Common myeloid progenitor, CD34-positive (primary cell): ENCODE results near the gene ZFHX3.

Experiments used
- CTCF ChIA-PET: fragments of 350-600 bp; sonication (Branson Sonifier 250); formaldehyde crosslinking; loops from one replicate; lab custom pipeline; 2021; ENCODE audit warnings: antibody characterized with exemption; lab: Charles Lee
- POLR2A ChIA-PET: fragments of 350-600 bp; sonication (Branson Sonifier 250); formaldehyde crosslinking; loops from one replicate; lab custom pipeline; 2021; ENCODE audit warnings: antibody characterized with exemption; lab: Charles Lee
- DNase-seq, 3 donors: peaks; one replicate each; pipeline versions ENCODE4 v3.0.0 to v3.0.0-alpha.2; 2013
- H3K27ac ChIP-seq, 2 experiments: 1 replicate in 1 of 2; 2 replicates in 1 of 2; pipeline ENCODE4 v1.7.0; 2013; ENCODE audit warnings: inconsistent platforms in 2 of 2, low read length in 2 of 2, mild to moderate bottlenecking in 2 of 2, low read depth in 1 of 2, moderate library complexity in 1 of 2; ENCODE audit not compliant: severe bottlenecking in 2 of 2, insufficient read depth in 1 of 2, poor library complexity in 1 of 2
- H3K27me3 ChIP-seq, 5 experiments: replicated peaks in 2 of 5; 1 replicate in 3 of 5; 2 replicates in 2 of 5; pipeline versions ENCODE4 v1.6.1 to v1.7.0; 2013; ENCODE audit warnings: low read length in 4 of 5, mild to moderate bottlenecking in 2 of 5, moderate library complexity in 2 of 5, inconsistent platforms in 1 of 5; ENCODE audit not compliant: insufficient read depth in 5 of 5, control insufficient read depth in 4 of 5
- H3K36me3 ChIP-seq, 4 experiments: 1 replicate in 2 of 4; 2 replicates in 2 of 4; pipeline versions ENCODE4 v1.6.1 to v1.7.0; 2013; ENCODE audit warnings: low read length in 3 of 4, control low read depth in 1 of 4, mild to moderate bottlenecking in 1 of 4; ENCODE audit not compliant: control insufficient read depth in 4 of 4, insufficient read depth in 4 of 4
- H3K4me1 ChIP-seq, 4 experiments: 1 replicate in 3 of 4; 2 replicates in 1 of 4; pipeline versions ENCODE4 v1.6.1 to v1.7.1; 2013; ENCODE audit warnings: low read length in 3 of 4, mild to moderate bottlenecking in 3 of 4, control low read depth in 1 of 4, inconsistent platforms in 1 of 4, moderate library complexity in 1 of 4; ENCODE audit not compliant: control insufficient read depth in 4 of 4, insufficient read depth in 4 of 4; ENCODE audit errors: control extremely low read depth in 1 of 4
- H3K4me3 ChIP-seq, 7 experiments: 1 replicate in 4 of 7; 2 replicates in 3 of 7; pipeline versions ENCODE4 v1.5.1 to v1.7.0; 2013; ENCODE audit warnings: mild to moderate bottlenecking in 7 of 7, low read length in 6 of 7, moderate library complexity in 6 of 7, inconsistent platforms in 2 of 7, low read depth in 2 of 7, control low read depth in 1 of 7; ENCODE audit not compliant: insufficient read depth in 4 of 7, control insufficient read depth in 1 of 7; ENCODE audit errors: extremely low read depth in 1 of 7
- H3K9me3 ChIP-seq, 5 experiments: 1 replicate in 4 of 5; 2 replicates in 1 of 5; pipeline versions ENCODE4 v1.6.1 to v1.7.1; 2013; ENCODE audit warnings: low read length in 4 of 5, mild to moderate bottlenecking in 2 of 5, inconsistent platforms in 1 of 5, low read depth in 1 of 5, moderate library complexity in 1 of 5; ENCODE audit not compliant: control insufficient read depth in 4 of 5, insufficient read depth in 2 of 5; ENCODE audit errors: control extremely low read depth in 1 of 5
- WGBS: methylation state at CpG from one replicate; pipeline ENCODE4 v1.1.5; 2013; ENCODE audit not compliant: insufficient coverage; 5-methylcytosine and 5-hydroxymethylcytosine counted together

The ZFHX3 gene

DNA sequence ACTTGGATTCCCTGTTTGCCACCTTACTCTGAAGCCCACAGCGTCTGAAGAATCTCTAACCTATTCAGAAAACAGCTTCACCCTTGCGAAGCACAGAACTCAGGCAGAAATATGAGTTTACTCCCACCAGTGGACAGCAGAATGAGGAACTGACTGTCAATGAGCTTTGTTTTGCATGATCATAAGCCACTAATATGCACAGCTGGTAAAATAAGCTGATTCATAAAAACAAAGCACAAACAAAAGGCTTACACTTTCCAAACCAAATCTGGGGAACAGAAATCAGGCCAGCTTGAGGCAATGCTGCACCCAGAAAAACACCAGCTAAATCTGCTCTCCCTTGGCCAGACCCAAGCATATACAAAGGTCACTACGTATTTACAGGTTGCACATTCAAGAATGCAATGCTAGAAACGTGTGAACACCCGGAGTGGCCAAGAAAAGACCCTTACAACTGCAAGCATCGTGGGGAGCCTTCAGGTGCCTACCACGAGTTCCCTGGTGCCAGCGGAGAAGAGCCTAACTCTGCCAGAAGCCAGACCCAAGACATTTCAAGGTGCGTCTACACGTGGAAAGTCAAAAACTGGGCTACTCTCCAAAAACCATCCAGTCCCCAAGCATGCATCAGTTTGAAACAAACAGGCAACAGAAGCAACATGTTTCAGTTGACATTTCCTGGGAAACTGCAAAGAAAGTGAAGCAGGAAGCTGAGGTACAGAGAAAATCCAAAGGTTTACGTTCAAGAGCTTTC is 207.1 kb downstream of the ZFHX3 start:
- CTCF ChIA-PET = interaction anchor here (0.9 to 2.0 kb wide), 4 partner anchors 8 to 1737 kb away, joined by 3 to 12 read pairs (median 4); no protein-coding TSS in a partner anchor
- peaks cover 0 to 3% (median 0%) of the 10 kb centered on the region in 4 experiments for H3K36me3 ChIP-seq
- no peaks in the 10 kb centered on the region for H3K27me3 ChIP-seq
- no peak overlapping the region for H3K27ac ChIP-seq
- WGBS = 80% methylated on average over 11 of the region's 11 CpGs
- DNase-seq = peak in 2 of 3 donors; percentile 73 to 77
- POLR2A ChIA-PET = no interaction called here
- peaks cover 4 to 48% (median 36%) of the 10 kb centered on the region in 4 experiments for H3K4me1 ChIP-seq
- H3K4me3 ChIP-seq = no peak overlapping the region
- H3K9me3 ChIP-seq = no peaks in the 10 kb centered on the region

DNA sequence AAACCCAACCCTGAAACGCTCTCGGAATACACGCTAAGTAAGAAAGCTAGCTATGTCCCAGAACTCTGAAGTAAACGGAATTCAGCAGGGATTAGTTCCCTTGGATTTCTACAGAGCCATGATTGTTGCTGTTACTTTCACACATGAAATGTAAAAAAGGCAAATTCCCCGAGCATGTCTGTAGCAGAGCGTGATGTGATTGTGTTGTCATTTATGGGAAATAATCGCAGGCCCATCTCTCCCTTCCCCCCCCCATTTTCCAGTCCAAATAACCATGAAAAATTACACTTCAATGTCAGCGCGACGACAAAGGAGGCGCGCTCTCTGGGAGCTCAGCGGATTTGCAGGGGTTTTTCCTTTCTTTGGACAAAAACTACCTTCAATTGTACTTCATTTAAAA is 209.0 kb downstream of the ZFHX3 start:
- ChIA-PET POLR2A (no interaction called here), CTCF (interaction anchor here (1.2 to 3.3 kb wide), 2 partner anchors 9 to 12 kb away, joined by 4 to 13 read pairs; no protein-coding TSS in a partner anchor)
- no peak for DNase-seq
- Histone ChIP-seq H3K27me3 (no peaks in the 10 kb centered on the region), H3K27ac (no peak overlapping the region), H3K4me3 (no peak overlapping the region), H3K36me3 (peaks cover 0 to 3% (median 0%) of the 10 kb centered on the region in 4 experiments), H3K4me1 (peaks cover 4 to 31% (median 21%) of the 10 kb centered on the region in 4 experiments), H3K9me3 (no peaks in the 10 kb centered on the region)
- 100% methylated on average over 8 of the region's 13 CpGs for WGBS

DNA sequence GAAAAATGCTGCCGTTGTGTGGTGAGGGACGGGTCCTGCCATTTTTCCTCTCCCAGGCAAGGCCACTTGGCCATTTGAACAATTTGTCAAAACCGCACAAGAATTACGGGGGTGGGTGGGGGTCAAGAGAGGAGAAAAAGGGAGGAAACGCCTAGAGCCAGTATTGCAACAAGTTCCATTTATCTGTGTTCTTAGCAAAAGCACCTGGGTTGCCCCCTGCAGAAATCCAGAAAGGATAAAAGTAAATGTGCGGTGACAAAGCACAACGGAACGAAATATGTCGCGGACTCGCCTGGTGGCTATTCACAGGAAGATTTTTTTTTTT is 209.4 kb downstream of the ZFHX3 start:
- H3K4me1 ChIP-seq = peaks cover 4 to 27% (median 18%) of the 10 kb centered on the region in 4 experiments
- H3K4me3 ChIP-seq = no peak overlapping the region
- no peak for DNase-seq
- ChIA-PET CTCF (interaction anchor here (3.3 kb wide), 1 partner anchor 9 kb away, joined by 13 read pairs; no protein-coding TSS in a partner anchor), POLR2A (no interaction called here)
- H3K36me3 ChIP-seq = peaks cover 0 to 3% (median 0%) of the 10 kb centered on the region in 4 experiments
- H3K27ac ChIP-seq = no peak overlapping the region
- WGBS = 98% methylated on average over 11 of the region's 11 CpGs
- H3K9me3 ChIP-seq = no peaks in the 10 kb centered on the region
- H3K27me3 ChIP-seq = no peaks in the 10 kb centered on the region

DNA sequence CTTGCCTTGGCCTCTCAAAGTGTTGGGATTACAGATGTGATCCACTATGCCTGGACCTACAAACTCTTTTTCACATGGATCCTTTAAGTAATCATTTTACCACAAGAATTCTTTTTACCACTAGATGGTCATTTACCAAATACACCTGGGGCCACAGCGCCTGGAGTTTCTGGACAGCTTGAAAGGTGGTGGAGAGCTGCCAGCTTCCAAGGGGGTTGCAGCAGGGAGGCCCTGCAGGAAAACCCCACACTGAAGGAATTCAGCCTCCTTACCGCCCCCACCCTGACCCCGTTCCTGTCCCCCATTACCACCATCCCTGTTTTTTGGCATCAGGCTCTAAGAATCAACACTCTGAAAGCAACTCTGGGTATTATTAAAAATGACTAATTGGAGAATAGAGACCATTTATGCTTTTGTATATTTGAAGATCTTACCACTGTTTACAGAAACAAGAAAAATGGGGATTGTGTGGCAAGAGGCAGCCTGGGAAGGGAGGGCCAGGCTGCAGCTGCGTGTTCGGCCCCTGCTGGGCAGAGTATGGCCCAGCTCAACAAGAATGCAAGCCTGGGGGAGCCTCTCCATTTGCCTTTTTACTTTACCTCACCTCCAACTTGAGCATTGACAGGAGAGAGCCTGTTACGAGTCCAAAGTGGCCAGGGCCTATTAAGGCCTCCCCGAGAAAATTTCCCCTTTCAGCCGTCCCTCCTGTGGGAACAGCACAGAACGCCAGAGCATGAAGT is 209.9 kb downstream of the ZFHX3 start:
- 99% methylated on average over 7 of the region's 9 CpGs for WGBS
- POLR2A ChIA-PET = no interaction called here

DNA sequence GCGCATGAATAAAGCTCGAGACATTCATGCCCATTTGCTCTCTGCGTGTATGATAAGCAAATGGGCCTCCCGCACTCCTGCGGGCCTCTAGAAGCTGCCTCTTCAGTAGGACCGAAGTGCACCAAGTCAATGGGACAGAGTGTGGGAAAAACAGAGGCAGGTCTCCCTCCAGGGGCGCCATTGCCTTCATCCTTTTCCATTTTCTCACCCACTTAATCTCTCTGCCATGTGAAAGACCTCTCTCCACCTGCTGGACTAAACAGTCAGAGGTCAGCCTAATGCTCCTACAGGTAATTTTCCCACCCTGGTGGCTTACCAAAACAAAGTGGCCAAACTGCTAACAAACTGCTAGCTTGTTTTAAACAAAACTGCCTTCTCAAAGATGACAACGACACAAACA is 210.9 kb downstream of the ZFHX3 start:
- Histone ChIP-seq H3K27me3 (no peaks in the 10 kb centered on the region), H3K36me3 (peaks cover 0 to 3% (median 0%) of the 10 kb centered on the region in 4 experiments), H3K27ac (no peak overlapping the region), H3K4me3 (no peak overlapping the region), H3K4me1 (peaks cover 4 to 26% (median 17%) of the 10 kb centered on the region in 4 experiments), H3K9me3 (no peaks in the 10 kb centered on the region)
- DNase-seq = no peak
- WGBS = 94% methylated on average over 6 of the region's 8 CpGs
- POLR2A ChIA-PET = no interaction called here
- CTCF ChIA-PET = interaction anchor here (0.7 to 3.3 kb wide), 3 partner anchors 11 to 213 kb away, joined by 4 to 13 read pairs (median 4); no protein-coding TSS in a partner anchor

More for the DNA sequence above, 209.9 kb downstream of the ZFHX3 start:
- DNase-seq = no peak
- Histone ChIP-seq H3K9me3 (no peaks in the 10 kb centered on the region), H3K4me3 (no peak overlapping the region), H3K27ac (no peak overlapping the region), H3K27me3 (no peaks in the 10 kb centered on the region), H3K4me1 (peaks cover 4 to 26% (median 17%) of the 10 kb centered on the region in 4 experiments), H3K36me3 (peaks cover 0 to 3% (median 0%) of the 10 kb centered on the region in 4 experiments)
- CTCF ChIA-PET = interaction anchor here (3.3 kb wide), 1 partner anchor 10 kb away, joined by 13 read pairs; no protein-coding TSS in a partner anchor

DNA sequence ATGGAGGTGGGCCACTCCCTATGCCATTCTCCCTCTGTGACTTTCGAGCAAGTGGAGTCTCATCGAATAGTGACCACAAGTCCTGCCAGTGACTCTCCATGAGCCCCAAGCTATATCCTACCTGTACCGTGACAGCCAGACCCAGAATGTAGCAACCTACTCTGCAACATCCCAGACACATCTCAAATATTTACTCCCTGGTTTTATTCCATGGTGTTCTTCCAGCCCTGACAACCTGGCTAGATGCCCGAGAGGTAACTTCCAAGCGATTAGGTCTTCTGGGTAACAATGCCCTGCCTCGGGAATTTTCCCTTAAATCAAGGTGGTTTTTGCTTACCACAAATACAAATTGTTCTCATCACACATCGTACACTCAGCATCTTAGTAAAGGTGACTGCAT is 211.7 kb downstream of the ZFHX3 start:
- Histone ChIP-seq H3K36me3 (peaks cover 0 to 3% (median under 1%) of the 10 kb centered on the region in 4 experiments), H3K27ac (no peak overlapping the region), H3K4me3 (no peak overlapping the region), H3K9me3 (no peaks in the 10 kb centered on the region), H3K4me1 (peaks cover 4 to 25% (median 16%) of the 10 kb centered on the region in 4 experiments), H3K27me3 (no peaks in the 10 kb centered on the region)
- DNase-seq = no peak
- 98% methylated on average over 5 of the region's 7 CpGs for WGBS
- ChIA-PET POLR2A (no interaction called here), CTCF (interaction anchor here (0.7 to 3.3 kb wide), 4 partner anchors 9 to 1042 kb away, joined by 3 to 13 read pairs (median 4); no protein-coding TSS in a partner anchor)
